Spleen (tissue), 11 donors: ENCODE data around the gene CGNL1. TPM values are rescaled to one million over a fixed set of nuclear protein-coding genes. Genes with fewer than 3 reads are reported as not detected.

Experiments used
- DNase-seq: peaks from one replicate; pipeline ENCODE4 v3.0.0-alpha.2; 2020
- H3K27ac ChIP-seq, 8 donors: fragments of 200-600 bp; sonication (generic) in 7 of 8; 1 replicate in 4 of 8; 2 replicates in 4 of 8; pipeline versions ENCODE4 v1.5.0 to v1.8.0; 2016 to 2021; ENCODE audit warnings: inconsistent platforms in 4 of 8, mild to moderate bottlenecking in 4 of 8, moderate library complexity in 1 of 8
- H3K27me3 ChIP-seq, 7 donors: fragments of 200-600 bp; sonication (generic) in 6 of 7; replicated peaks in 1 of 7; 1 replicate in 4 of 7; 2 replicates in 3 of 7; pipeline versions ENCODE4 v1.5.0 to v1.8.0; 2016 to 2021; ENCODE audit warnings: inconsistent platforms in 3 of 7, mild to moderate bottlenecking in 1 of 7
- H3K36me3 ChIP-seq, 6 donors: fragments of 200-600 bp; sonication (generic) in 5 of 6; 1 replicate in 4 of 6; 2 replicates in 2 of 6; pipeline versions ENCODE4 v1.5.0 to v1.8.0; 2016 to 2021; ENCODE audit warnings: inconsistent platforms in 2 of 6
- H3K4me1 ChIP-seq, 6 donors: fragments of 200-600 bp; sonication (generic) in 5 of 6; 1 replicate in 3 of 6; 2 replicates in 3 of 6; pipeline versions ENCODE4 v1.5.0 to v1.8.0; 2016 to 2021; ENCODE audit warnings: inconsistent platforms in 3 of 6
- H3K4me3 ChIP-seq, 8 donors: fragments of 200-600 bp; sonication (generic) in 7 of 8; 1 replicate in 4 of 8; 2 replicates in 4 of 8; pipeline versions ENCODE4 v1.5.0 to v1.8.0; 2016 to 2021; ENCODE audit warnings: inconsistent platforms in 4 of 8, mild to moderate bottlenecking in 4 of 8, moderate library complexity in 2 of 8
- H3K9me3 ChIP-seq, 8 donors: fragments of 200-600 bp; sonication (generic) in 7 of 8; 1 replicate in 4 of 8; 2 replicates in 4 of 8; pipeline versions ENCODE4 v1.5.0 to v1.8.0; 2016 to 2021; ENCODE audit warnings: inconsistent platforms in 4 of 8
- CTCF ChIP-seq, 11 experiments: fragments of 200-600 bp in 7 of 11; fragments of 450-650 bp in 4 of 11; sonication (generic) in 4 of 11; IDR thresholded peaks in 8 of 11; conservative IDR thresholded peaks in 3 of 11; 1 replicate in 7 of 11; 2 replicates in 4 of 11; pipeline versions ENCODE4 v1.4.0 to v1.8.0; 2016 to 2021; ENCODE audit warnings: antibody characterized with exemption in 11 of 11, inconsistent platforms in 4 of 11, mild to moderate bottlenecking in 1 of 11
- POLR2A ChIP-seq, 3 donors: fragments of 450-650 bp; IDR thresholded peaks; one replicate each; pipeline ENCODE4 v1.5.1; 2017; ENCODE audit warnings: antibody characterized with exemption in 3 of 3, mild to moderate bottlenecking in 1 of 3
- POLR2AphosphoS5 ChIP-seq, 3 donors: sonication (generic); formaldehyde crosslinking; IDR thresholded peaks; one replicate each; pipeline ENCODE4 v1.5.1; 2017; ENCODE audit warnings: antibody characterized with exemption in 3 of 3
- WGBS, 5 donors: extraction: QIAGEN DNeasy Blood & Tissue Kit in 3 of 5; methylation state at CpG; one replicate each; pipeline versions ENCODE4 v1.1.5 to v1.1.7; 2013 to 2018; 5-methylcytosine and 5-hydroxymethylcytosine counted together
- intact Hi-C: fragments of 100-400 bp; cut with DNase I; formaldehyde crosslinking; loops from one replicate; pipeline ENCODE4 v1.15.0; 2023; ENCODE audit warnings: low total_unique reads
- polyA plus RNA-seq, 3 donors: library from polyadenylated mRNA; stranded (reverse); fragments of 200-250 nt; gene quantifications; one replicate each; pipeline ENCODE4 v1.2.1, GENCODE V29; 2013
- total RNA-seq, 7 donors: library from RNA; depleted of rRNA in 3 of 7; stranded (reverse); fragments of >200 nt in 3 of 7; fragmentation: NEBNext Ultra II Directional in 4 of 7; extraction: Animal tissue kit (Norgen Biotek cat#: 25700) in 4 of 7; gene quantifications; one replicate each; pipeline versions ENCODE4 v1.1.0 to v1.2.1, GENCODE V29; 2016 to 2021
- donor health status: healthy with polysubstance abuse.
- donor health status: DM: no; HTN: no; CAD: no; lungs with moderate emphysema.
- donor health status: DM: no; HTN: no; CAD: no.
- donor health status: Bipolar disorder and iron deficiency.
- donor health status: healthy.
- donor health status: DM: no; HTN: no; CAD: no.
- donor health status: DM: yes; HTN: yes; CAD: no.

The CGNL1 gene
- total and polyA plus RNA-seq, 10 donors, result 0.07 to 0.73 (median 0.36) TPM

- no peak for DNase-seq
- H3K27me3 ChIP-seq, result peaks cover 0 to 6% (median 0%) of the 10 kb centered on the region in 7 donors
- no peak for TF ChIP-seq POLR2A (IDR thresholded peaks at IDR 0.05)
- no peak for TF ChIP-seq CTCF (IDR thresholded peaks at IDR 0.05 in 8 of 11, conservative IDR thresholded peaks at IDR 0.05 in 3 of 11)
- no peak for TF ChIP-seq POLR2AphosphoS5 (IDR thresholded peaks at IDR 0.05)
- 74 to 83% (median 80%) methylated on average over 2 of the region's 2 CpGs for WGBS, 5 donors
- no peak overlapping the region for H3K27ac ChIP-seq
- H3K36me3 ChIP-seq, result no peaks in the 10 kb centered on the region
- H3K4me3 ChIP-seq, result no peak overlapping the region
- peaks cover 0 to 4% (median 0%) of the 10 kb centered on the region in 8 donors for H3K9me3 ChIP-seq
- H3K4me1 ChIP-seq, result no peaks in the 10 kb centered on the region
- intact Hi-C loops, result no loop called here
Measured at GRCh38 chr15:57391537-57391936, 15.2 kb downstream of the CGNL1 start.

GRCh38 chr15:57393061-57393460 is 16.8 kb downstream of the CGNL1 start:
- H3K27ac ChIP-seq, result no peak overlapping the region
- H3K36me3 ChIP-seq, result no peaks in the 10 kb centered on the region
- H3K4me1 ChIP-seq, result no peaks in the 10 kb centered on the region
- 46 to 66% (median 55%) methylated on average over 2 of the region's 2 CpGs for WGBS, 5 donors
- H3K9me3 ChIP-seq, result peaks cover 0 to 4% (median 0%) of the 10 kb centered on the region in 8 donors
- H3K27me3 ChIP-seq, result peaks cover 0 to 6% (median 0%) of the 10 kb centered on the region in 7 donors
- H3K4me3 ChIP-seq, result no peak overlapping the region
- intact Hi-C loops, result no loop called here
- DNase-seq, result no peak
- TF ChIP-seq POLR2A (IDR thresholded peaks at IDR 0.05) (no peak), POLR2AphosphoS5 (IDR thresholded peaks at IDR 0.05) (no peak), CTCF (IDR thresholded peaks at IDR 0.05 in 8 of 11, conservative IDR thresholded peaks at IDR 0.05 in 3 of 11) (no peak)

- Histone ChIP-seq H3K27ac (no peak overlapping the region), H3K4me1 (no peaks in the 10 kb centered on the region), H3K4me3 (no peak overlapping the region), H3K27me3 (peaks cover 0 to 13% (median 0%) of the 10 kb centered on the region in 7 donors), H3K9me3 (peaks cover 0 to 4% (median 0%) of the 10 kb centered on the region in 8 donors), H3K36me3 (no peaks in the 10 kb centered on the region)
- WGBS, 5 donors, result 28 to 65% (median 65%) methylated on average over 6 of the region's 6 CpGs
- TF ChIP-seq POLR2A (IDR thresholded peaks at IDR 0.05) (no peak), POLR2AphosphoS5 (IDR thresholded peaks at IDR 0.05) (no peak), CTCF (IDR thresholded peaks at IDR 0.05 in 8 of 11, conservative IDR thresholded peaks at IDR 0.05 in 3 of 11) (no peak)
- intact Hi-C loops, result no loop called here
- no peak for DNase-seq
Measured at GRCh38 chr15:57395292-57395691, 19.0 kb downstream of the CGNL1 start.

GRCh38 chr15:57398336-57398735 is 22.0 kb downstream of the CGNL1 start:
- no peaks in the 10 kb centered on the region for H3K4me1 ChIP-seq
- 82 to 92% (median 87%) methylated on average over 6 of the region's 6 CpGs for WGBS, 5 donors
- no peak for DNase-seq
- intact Hi-C loops, result no loop called here
- no peak for TF ChIP-seq POLR2AphosphoS5 (IDR thresholded peaks at IDR 0.05)
- TF ChIP-seq POLR2A (IDR thresholded peaks at IDR 0.05), result no peak
- TF ChIP-seq CTCF (IDR thresholded peaks at IDR 0.05 in 8 of 11, conservative IDR thresholded peaks at IDR 0.05 in 3 of 11), result no peak
- no peaks in the 10 kb centered on the region for H3K9me3 ChIP-seq
- H3K4me3 ChIP-seq, result no peak overlapping the region
- no peaks in the 10 kb centered on the region for H3K36me3 ChIP-seq
- no peak overlapping the region for H3K27ac ChIP-seq
- peaks cover 0 to 10% (median 0%) of the 10 kb centered on the region in 7 donors for H3K27me3 ChIP-seq
